ENCODE results near the gene FLNA.

Gene FLNA

GRCh38 chrX:154363706-154364439, 10.6 kb downstream of the FLNA start:
- no peak for DNase-seq
- Mint-ChIP-seq H3K4me1 (ENCODE audit: low read depth) (peaks cover 37% of the 10 kb centered on the region), H3K27ac (no peak overlapping the region), H3K27me3 (no peaks in the 10 kb centered on the region), H3K4me3 (no peak overlapping the region), H3K9me3 (no peaks in the 10 kb centered on the region), H3K36me3 (ENCODE audit: low read depth) (peaks cover 82% of the 10 kb centered on the region)

- Mint-ChIP-seq H3K27me3 (no peaks in the 10 kb centered on the region), H3K27ac (no peak overlapping the region), H3K9me3 (no peaks in the 10 kb centered on the region), H3K36me3 (ENCODE audit: low read depth) (peaks cover 86% of the 10 kb centered on the region), H3K4me1 (ENCODE audit: low read depth) (peaks cover 39% of the 10 kb centered on the region), H3K4me3 (no peak overlapping the region)
- DNase-seq, result no peak
Measured at GRCh38 chrX:154362085-154362742, 12.2 kb downstream of the FLNA start.

- H3K4me1 Mint-ChIP-seq (ENCODE audit: low read depth), result peaks cover 40% of the 10 kb centered on the region
- H3K4me3 Mint-ChIP-seq, result no peak overlapping the region
Measured at GRCh38 chrX:154360155-154360713, 14.2 kb downstream of the FLNA start.

GRCh38 chrX:154359362-154360154, 14.9 kb downstream of the FLNA start:
- DNase-seq, result no peak
- Mint-ChIP-seq H3K4me3 (no peak overlapping the region), H3K4me1 (ENCODE audit: low read depth) (peaks cover 39% of the 10 kb centered on the region), H3K27me3 (no peaks in the 10 kb centered on the region), H3K27ac (no peak overlapping the region), H3K9me3 (no peaks in the 10 kb centered on the region), H3K36me3 (ENCODE audit: low read depth) (peaks cover 85% of the 10 kb centered on the region)

More at GRCh38 chrX:154360155-154360713, 14.2 kb downstream of the FLNA start:
- no peak overlapping the region for H3K27ac Mint-ChIP-seq
- H3K9me3 Mint-ChIP-seq, result no peaks in the 10 kb centered on the region
- H3K36me3 Mint-ChIP-seq (ENCODE audit: low read depth), result peaks cover 87% of the 10 kb centered on the region
- no peak for DNase-seq
- H3K27me3 Mint-ChIP-seq, result no peaks in the 10 kb centered on the region

- H3K27me3 Mint-ChIP-seq, result no peaks in the 10 kb centered on the region
- H3K27ac Mint-ChIP-seq, result peak overlapping the region; percentile 35
- H3K9me3 Mint-ChIP-seq, result no peaks in the 10 kb centered on the region
- no peak overlapping the region for H3K4me3 Mint-ChIP-seq
- no peak for DNase-seq
- H3K36me3 Mint-ChIP-seq (ENCODE audit: low read depth), result peaks cover 85% of the 10 kb centered on the region
- H3K4me1 Mint-ChIP-seq (ENCODE audit: low read depth), result peaks cover 44% of the 10 kb centered on the region
Measured at GRCh38 chrX:154358829-154359228, 15.6 kb downstream of the FLNA start.

GRCh38 chrX:154358011-154358410, 16.4 kb downstream of the FLNA start:
- Mint-ChIP-seq H3K27ac (no peak overlapping the region), H3K4me1 (ENCODE audit: low read depth) (peaks cover 51% of the 10 kb centered on the region), H3K4me3 (no peak overlapping the region), H3K36me3 (ENCODE audit: low read depth) (peaks cover 88% of the 10 kb centered on the region), H3K27me3 (no peaks in the 10 kb centered on the region), H3K9me3 (no peaks in the 10 kb centered on the region)
- DNase-seq, result no peak

GRCh38 chrX:154357205-154357604, 17.2 kb downstream of the FLNA start:
- no peak for DNase-seq
- Mint-ChIP-seq H3K27me3 (no peaks in the 10 kb centered on the region), H3K9me3 (no peaks in the 10 kb centered on the region), H3K36me3 (ENCODE audit: low read depth) (peaks cover 89% of the 10 kb centered on the region), H3K4me3 (no peak overlapping the region), H3K4me1 (ENCODE audit: low read depth) (peaks cover 53% of the 10 kb centered on the region), H3K27ac (peak overlapping the region; percentile 68)

- peaks cover 89% of the 10 kb centered on the region for H3K36me3 Mint-ChIP-seq (ENCODE audit: low read depth)
- H3K27me3 Mint-ChIP-seq, result no peaks in the 10 kb centered on the region
- H3K4me1 Mint-ChIP-seq (ENCODE audit: low read depth), result peaks cover 60% of the 10 kb centered on the region
- no peaks in the 10 kb centered on the region for H3K9me3 Mint-ChIP-seq
- no peak overlapping the region for H3K4me3 Mint-ChIP-seq
- peak overlapping the region; percentile 71 for H3K27ac Mint-ChIP-seq
- no peak for DNase-seq
Measured at GRCh38 chrX:154356596-154356995, 17.8 kb downstream of the FLNA start.

- Mint-ChIP-seq H3K36me3 (ENCODE audit: low read depth) (peaks cover 90% of the 10 kb centered on the region), H3K9me3 (no peaks in the 10 kb centered on the region), H3K4me3 (no peak overlapping the region), H3K4me1 (ENCODE audit: low read depth) (peaks cover 62% of the 10 kb centered on the region), H3K27ac (no peak overlapping the region), H3K27me3 (no peaks in the 10 kb centered on the region)
- DNase-seq, result no peak
Measured at GRCh38 chrX:154355776-154356140, 18.7 kb downstream of the FLNA start.

- peaks cover 92% of the 10 kb centered on the region for H3K36me3 Mint-ChIP-seq (ENCODE audit: low read depth)
Measured at GRCh38 chrX:154355094-154355775, 19.2 kb downstream of the FLNA start.

GRCh38 chrX:154354516-154354915, 19.9 kb downstream of the FLNA start:
- no peak overlapping the region for H3K4me3 Mint-ChIP-seq
- no peak for DNase-seq
- no peaks in the 10 kb centered on the region for H3K27me3 Mint-ChIP-seq
- H3K9me3 Mint-ChIP-seq, result no peaks in the 10 kb centered on the region
- no peak overlapping the region for H3K27ac Mint-ChIP-seq
- peaks cover 72% of the 10 kb centered on the region for H3K4me1 Mint-ChIP-seq (ENCODE audit: low read depth)
- H3K36me3 Mint-ChIP-seq (ENCODE audit: low read depth), result peaks cover 92% of the 10 kb centered on the region

More at GRCh38 chrX:154355094-154355775, 19.2 kb downstream of the FLNA start:
- Mint-ChIP-seq H3K4me1 (ENCODE audit: low read depth) (peaks cover 65% of the 10 kb centered on the region), H3K27me3 (no peaks in the 10 kb centered on the region), H3K4me3 (no peak overlapping the region), H3K27ac (peak overlapping the region; percentile 40), H3K9me3 (no peaks in the 10 kb centered on the region)
- no peak for DNase-seq

GRCh38 chrX:154354013-154354412, 20.4 kb downstream of the FLNA start:
- H3K4me3 Mint-ChIP-seq, result no peak overlapping the region
- H3K4me1 Mint-ChIP-seq (ENCODE audit: low read depth), result peaks cover 74% of the 10 kb centered on the region
- H3K36me3 Mint-ChIP-seq (ENCODE audit: low read depth), result peaks cover 95% of the 10 kb centered on the region
- H3K27ac Mint-ChIP-seq, result no peak overlapping the region
- DNase-seq, result no peak
- H3K27me3 Mint-ChIP-seq, result no peaks in the 10 kb centered on the region
- no peaks in the 10 kb centered on the region for H3K9me3 Mint-ChIP-seq

GRCh38 chrX:154353172-154353843, 21.1 kb downstream of the FLNA start:
- no peaks in the 10 kb centered on the region for H3K27me3 Mint-ChIP-seq
- H3K36me3 Mint-ChIP-seq (ENCODE audit: low read depth), result peaks cover 94% of the 10 kb centered on the region
- no peaks in the 10 kb centered on the region for H3K9me3 Mint-ChIP-seq
- no peak overlapping the region for H3K27ac Mint-ChIP-seq
- peaks cover 71% of the 10 kb centered on the region for H3K4me1 Mint-ChIP-seq (ENCODE audit: low read depth)
- DNase-seq, result no peak
- no peak overlapping the region for H3K4me3 Mint-ChIP-seq

GRCh38 chrX:154352466-154352865, 22.0 kb downstream of the FLNA start:
- peaks cover 89% of the 10 kb centered on the region for H3K36me3 Mint-ChIP-seq (ENCODE audit: low read depth)
- no peaks in the 10 kb centered on the region for H3K9me3 Mint-ChIP-seq
- H3K27me3 Mint-ChIP-seq, result no peaks in the 10 kb centered on the region
- no peak overlapping the region for H3K27ac Mint-ChIP-seq
- no peak for DNase-seq
- no peak overlapping the region for H3K4me3 Mint-ChIP-seq
- peaks cover 69% of the 10 kb centered on the region for H3K4me1 Mint-ChIP-seq (ENCODE audit: low read depth)

Data from activated T-cell treated with anti-CD3 and anti-CD28 coated beads, Interleukin-2, amount 50 U/mL, for 24 hours (primary cell).